GM10266 (cell line): ENCODE results near the gene PCMTD2.
A peak's percentile ranks its signal among the peaks of the same experiment; 100 is the strongest.

Source experiments
- DNase-seq: peaks from one replicate; pipeline ENCODE4 v3.0.0; 2012; ENCODE audit errors: extremely low spot score
- TF ChIP-seq, protein P1 (sequence below): IDR thresholded peaks from 2 replicates; pipeline ENCODE4 v1.5.1; 2012; ENCODE audit warnings: mild to moderate bottlenecking, low read depth; ENCODE audit not compliant: control insufficient read depth, insufficient read depth; ENCODE audit errors: missing control alignments

The PCMTD2 gene

DNA sequence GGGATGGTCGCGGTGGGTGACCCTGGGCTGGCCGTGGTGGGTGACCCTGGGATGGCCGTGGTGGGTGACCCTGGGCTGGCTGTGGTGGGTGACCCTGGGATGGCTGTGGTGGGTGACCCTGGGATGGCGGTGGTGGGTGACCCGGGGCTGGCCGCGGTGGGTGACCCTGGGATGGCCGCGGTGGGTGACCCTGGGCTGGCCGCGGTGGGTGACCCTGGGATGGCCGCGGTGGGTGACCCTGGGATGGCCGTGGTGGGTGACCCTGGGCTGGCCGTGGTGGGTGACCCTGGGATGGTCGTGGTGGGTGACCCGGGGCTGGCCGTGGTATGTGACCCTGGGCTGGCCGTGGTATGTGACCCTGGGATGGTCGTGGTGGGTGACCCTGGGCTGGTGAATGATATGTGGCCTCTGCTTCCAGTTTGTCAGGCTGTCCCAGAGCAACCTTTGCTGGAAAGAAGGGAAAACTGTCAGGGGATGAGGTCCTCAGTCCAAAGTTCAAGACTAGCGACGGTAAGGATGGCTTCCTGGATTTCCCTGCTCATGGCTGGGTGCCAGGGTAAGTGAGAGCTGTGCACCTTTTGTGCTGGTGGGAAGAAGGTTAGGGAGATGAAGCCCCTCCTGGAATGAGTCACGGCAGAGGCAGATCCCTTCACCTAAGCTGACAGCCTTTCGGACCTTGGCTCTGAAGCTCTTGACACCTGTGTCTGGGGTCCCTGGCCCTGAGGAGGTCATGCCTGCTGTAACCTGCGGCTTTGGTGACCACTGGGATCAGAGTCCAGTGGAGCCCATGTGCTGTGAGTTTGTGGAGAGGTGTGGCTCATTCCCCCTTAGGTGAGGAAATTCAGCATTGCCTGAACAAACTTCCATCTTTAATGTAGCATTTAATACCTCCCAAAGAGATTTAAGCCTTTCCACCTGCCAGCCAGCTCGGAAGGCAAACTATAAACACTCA, 19.1 kb upstream of the PCMTD2 start:
- TF ChIP-seq, protein P1, sequence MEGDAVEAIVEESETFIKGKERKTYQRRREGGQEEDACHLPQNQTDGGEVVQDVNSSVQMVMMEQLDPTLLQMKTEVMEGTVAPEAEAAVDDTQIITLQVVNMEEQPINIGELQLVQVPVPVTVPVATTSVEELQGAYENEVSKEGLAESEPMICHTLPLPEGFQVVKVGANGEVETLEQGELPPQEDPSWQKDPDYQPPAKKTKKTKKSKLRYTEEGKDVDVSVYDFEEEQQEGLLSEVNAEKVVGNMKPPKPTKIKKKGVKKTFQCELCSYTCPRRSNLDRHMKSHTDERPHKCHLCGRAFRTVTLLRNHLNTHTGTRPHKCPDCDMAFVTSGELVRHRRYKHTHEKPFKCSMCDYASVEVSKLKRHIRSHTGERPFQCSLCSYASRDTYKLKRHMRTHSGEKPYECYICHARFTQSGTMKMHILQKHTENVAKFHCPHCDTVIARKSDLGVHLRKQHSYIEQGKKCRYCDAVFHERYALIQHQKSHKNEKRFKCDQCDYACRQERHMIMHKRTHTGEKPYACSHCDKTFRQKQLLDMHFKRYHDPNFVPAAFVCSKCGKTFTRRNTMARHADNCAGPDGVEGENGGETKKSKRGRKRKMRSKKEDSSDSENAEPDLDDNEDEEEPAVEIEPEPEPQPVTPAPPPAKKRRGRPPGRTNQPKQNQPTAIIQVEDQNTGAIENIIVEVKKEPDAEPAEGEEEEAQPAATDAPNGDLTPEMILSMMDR, result no peak
- no peak for DNase-seq

DNA sequence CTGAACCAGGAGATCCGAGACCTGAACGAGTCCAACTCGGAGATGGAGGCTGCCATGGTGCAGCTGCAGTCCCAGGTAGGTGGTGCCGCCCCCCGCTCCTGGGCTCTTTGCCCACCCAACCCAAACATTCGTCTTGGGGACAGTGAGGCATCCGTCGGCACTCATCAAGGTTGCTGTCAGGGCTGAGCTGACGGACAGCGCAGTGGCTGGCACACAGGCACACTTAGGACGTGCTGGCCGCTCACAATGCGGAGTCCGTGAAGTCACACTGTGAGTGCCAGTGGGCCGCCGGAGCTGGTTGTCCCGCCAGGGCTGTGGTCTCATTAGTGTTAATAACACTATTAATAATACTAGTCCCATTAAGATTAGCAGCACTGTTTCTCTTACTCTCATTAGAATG, 18.2 kb upstream of the PCMTD2 start:
- DNase-seq, result no peak

DNA sequence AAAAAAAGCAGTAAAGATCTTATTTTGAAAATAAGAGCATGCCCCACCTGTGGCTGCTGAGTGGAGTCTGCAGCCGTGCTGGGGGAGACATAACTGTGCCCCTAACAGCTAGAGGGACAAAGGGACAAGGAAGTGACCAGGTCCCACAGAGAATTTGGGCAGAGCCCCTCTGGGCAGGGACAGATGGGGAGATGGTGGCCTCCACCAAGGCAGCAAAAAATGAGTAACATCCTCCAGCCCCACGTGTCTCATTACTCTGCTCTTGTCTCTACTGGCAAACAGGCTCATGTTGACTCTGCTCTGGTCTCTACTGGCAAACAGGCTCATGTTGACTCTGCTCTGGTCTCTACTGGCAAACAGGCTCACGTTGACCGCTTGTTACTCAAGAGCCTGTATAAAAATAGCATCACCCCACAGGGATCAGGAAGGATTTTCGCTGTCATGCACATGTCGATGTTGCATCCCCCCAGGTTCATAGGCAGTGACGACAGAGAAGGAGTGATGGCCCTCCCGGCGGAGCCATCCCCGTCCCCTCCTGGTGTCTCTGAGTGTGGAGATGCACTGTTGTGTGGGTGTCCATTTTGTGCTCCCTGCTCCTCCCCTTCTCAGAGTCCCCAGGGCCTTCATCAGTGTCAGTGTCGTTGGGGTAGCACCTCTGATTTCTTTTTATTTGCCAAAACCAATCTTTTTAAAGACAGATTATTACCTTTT, 17.3 kb upstream of the PCMTD2 start:
- no peak for DNase-seq
- TF ChIP-seq, protein P1, result no peak

More for the DNA sequence above, 18.2 kb upstream of the PCMTD2 start:
- TF ChIP-seq, protein P1, result no peak

DNA sequence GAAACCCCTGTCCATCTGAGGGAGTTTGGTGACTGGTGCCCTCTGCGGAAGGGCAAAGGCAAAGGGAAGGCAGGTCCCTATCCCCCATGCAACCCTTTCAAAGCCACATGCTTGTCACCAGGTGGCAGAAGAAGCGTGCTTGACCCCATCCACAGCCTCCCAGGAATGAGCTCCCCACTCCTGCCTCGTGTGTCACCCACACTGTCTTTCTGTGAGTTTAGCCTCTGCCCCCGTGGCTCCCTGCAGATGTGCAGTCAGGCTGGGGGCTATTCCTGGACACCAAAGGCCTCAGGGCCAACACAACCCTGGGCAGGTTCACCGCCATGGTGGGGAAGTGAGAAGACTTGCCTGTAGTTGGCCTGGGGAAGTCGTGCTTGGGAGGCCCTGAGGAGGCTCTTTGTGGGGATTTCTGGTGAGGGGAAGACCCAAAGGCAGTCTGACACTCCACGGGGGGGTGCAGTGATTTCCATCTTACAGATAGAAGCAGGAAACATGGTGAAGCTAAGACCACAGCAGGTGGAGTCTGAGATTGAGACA, 16.6 kb upstream of the PCMTD2 start:
- DNase-seq, result peak; percentile 88
- TF ChIP-seq, protein P1, result peak; percentile 19

DNA sequence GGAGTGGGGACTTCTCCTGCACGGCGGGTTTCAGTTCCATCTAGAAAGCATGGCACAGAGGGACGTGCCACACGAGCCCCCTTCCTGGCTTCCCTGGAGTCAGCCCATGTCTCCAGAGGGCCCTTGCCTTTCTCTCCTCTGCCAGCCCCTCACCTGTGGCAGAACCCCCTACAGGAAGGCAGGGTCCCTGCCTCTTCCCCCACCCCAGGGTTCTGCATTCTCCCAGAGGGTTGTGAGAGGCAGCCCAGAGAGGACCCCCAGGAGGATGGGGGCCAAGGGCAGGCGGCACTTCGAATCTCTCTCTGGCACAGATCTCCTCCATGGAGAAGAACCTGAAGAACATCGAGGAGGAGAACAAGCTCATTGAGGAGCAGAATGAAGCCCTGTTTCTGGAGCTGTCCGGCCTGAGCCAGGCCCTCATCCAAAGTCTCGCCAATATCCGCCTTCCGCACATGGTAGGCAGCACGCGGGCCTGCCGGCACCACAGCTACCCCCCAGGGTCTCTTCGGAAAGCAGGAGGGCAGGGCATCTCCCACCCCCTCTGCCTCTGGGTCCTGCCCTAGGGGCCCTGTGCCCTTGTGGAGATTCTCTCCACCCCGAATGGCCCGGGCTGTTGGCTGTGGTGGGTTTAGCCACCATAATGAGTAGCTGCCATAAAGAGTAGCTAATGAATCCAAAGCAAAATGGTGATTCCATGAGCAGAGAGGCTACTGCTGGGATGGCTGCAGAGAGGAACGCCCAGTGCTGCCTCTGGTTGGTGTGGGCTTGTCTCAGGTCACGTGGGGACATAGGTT, 15.9 kb upstream of the PCMTD2 start:
- no peak for DNase-seq
- TF ChIP-seq, protein P1, result no peak

DNA sequence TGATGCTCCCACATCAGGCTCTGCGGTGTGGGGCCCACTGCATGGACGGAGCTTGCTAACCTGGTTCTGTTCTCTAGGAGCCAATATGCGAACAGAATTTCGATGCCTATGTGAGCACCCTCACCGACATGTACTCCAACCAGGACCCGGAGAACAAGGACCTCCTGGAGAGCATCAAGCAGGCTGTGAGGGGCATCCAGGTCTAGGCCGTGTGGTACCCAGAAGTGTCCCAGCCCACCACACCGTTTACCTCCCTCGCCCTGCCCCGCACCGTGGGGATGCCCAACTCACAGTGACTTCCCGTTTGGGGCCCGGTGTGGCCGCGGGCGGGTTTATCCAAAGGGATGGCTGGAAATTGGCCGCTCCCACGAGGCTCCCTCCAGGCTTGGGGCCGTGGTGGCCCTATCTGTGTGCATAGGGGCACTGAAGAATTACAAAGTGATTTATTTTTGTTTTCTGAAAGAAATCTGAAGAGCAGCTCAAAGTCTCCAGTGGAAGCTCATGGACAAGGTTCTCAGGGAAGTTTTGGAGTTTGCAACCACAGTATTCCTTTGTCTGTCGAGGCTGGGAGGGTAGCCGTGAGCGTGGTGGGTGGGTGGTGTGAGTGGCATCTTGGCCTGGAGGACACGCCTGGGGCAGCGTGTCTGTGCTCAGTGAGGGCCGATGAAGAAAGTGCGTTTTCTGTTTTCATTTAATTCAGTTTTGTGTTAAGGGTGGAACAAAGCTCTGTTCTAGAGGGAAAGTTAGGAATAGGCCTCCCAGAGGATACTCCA, 15.1 kb upstream of the PCMTD2 start:
- TF ChIP-seq, protein P1, result no peak
- no peak for DNase-seq
